IPS DF 4.7 (cell line): ENCODE results near the gene SPDEF.

Experiments
- DNase-seq: peaks from one replicate; pipeline ENCODE4 v3.0.0-alpha.2; 2013; ENCODE audit warnings: low spot score; ENCODE audit errors: extremely low read depth

The SPDEF gene

DNA sequence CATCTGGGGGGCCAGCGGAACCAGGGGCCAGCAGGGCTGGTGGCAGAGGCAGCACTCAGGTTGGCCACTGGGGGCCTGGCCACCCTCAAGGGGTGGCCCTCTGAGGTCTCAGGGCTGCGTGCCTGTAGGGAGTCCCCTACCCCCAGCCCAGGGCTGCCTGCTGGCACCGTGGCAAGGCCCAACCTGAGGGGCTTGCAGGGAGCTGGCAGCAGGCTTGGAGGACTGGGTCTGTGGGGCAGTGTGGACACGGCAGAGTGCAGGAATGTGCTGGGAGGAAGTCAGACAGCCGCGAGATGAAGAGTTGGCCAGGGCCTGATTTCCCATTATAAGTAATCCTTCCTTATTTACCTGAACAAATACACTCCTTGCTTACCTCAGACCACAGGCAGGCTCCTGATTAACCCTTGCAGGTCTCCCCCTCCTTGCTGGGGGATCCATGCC, at the start of gene SPDEF:
SPDEF (minus strand) TSS at position 299 of the 441 bp plus-strand sequence. CDS start 11,874 bp downstream, outside the sequence.
- no peak for DNase-seq

GRCh38 chr6:34603707-34604106, 47.6 kb upstream of the SPDEF start:
- DNase-seq: no peak

- no peak for DNase-seq
Measured at GRCh38 chr6:34602318-34603111, 46.4 kb upstream of the SPDEF start.

DNA sequence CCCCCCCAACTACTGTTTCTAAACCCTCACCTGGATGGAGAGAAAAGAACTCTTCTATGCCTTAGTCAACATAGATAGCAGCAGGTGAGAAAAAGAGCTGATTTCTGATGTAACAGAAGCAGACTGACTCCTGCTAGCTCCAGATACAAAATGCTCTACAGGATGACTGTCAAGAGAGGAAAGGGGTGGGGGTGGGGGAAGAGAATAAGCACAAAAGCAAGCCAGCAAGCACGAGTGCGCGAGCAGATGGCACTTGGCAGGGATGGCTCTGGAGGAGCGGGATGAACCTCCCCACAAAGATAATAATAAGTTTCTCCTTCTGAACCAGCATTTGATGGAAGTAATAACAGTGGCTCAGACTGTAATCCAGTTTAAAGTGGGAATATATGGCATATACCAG, 45.6 kb upstream of the SPDEF start:
- no peak for DNase-seq

DNA sequence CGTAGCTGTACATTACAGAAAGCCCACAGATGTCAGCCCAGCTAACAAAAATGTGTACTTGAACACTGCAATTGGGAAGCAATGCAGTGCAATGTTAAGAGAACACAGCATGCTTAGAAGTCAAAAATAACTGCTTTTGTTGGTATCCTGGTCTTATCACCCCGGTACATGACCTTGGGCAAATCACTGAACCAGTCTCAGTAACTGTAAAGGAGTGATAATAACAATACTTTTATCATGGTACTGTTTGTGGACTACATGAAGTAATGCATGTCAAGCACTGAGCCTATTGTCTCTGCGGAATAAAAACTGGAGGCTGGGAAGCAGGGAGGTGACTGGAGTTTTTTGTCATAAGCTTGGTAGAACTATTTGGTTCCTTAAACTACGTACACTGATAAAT, 44.7 kb upstream of the SPDEF start:
- DNase-seq: no peak

DNA sequence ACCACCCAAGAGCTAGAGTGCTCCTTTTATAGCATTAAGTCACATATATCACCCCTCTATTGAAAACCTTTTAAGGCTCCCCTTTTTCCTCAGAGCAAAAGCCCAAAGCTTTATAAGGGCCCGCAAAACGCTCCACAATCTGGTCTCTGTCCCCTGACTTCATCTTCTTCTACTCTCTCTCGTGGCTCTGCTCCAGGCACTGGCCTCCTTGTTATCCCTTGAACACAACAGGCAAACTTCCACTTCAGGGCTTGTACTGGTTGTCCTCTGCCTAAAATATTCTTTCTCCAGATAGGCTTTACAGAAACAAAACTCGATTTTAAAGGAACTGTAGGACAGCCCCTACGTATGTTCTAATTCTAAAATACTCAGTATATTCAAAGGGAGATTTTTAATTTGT, 44.0 kb upstream of the SPDEF start:
- DNase-seq: no peak

- DNase-seq: no peak
Measured at GRCh38 chr6:34598712-34599111, 42.6 kb upstream of the SPDEF start.

GRCh38 chr6:34597605-34598353, 41.6 kb upstream of the SPDEF start:
- no peak for DNase-seq

GRCh38 chr6:34596798-34597197, 40.7 kb upstream of the SPDEF start:
- DNase-seq: no peak

- DNase-seq: no peak
Measured at GRCh38 chr6:34595332-34596184, 39.4 kb upstream of the SPDEF start.

GRCh38 chr6:34593701-34594100, 37.6 kb upstream of the SPDEF start:
- DNase-seq: no peak

DNA sequence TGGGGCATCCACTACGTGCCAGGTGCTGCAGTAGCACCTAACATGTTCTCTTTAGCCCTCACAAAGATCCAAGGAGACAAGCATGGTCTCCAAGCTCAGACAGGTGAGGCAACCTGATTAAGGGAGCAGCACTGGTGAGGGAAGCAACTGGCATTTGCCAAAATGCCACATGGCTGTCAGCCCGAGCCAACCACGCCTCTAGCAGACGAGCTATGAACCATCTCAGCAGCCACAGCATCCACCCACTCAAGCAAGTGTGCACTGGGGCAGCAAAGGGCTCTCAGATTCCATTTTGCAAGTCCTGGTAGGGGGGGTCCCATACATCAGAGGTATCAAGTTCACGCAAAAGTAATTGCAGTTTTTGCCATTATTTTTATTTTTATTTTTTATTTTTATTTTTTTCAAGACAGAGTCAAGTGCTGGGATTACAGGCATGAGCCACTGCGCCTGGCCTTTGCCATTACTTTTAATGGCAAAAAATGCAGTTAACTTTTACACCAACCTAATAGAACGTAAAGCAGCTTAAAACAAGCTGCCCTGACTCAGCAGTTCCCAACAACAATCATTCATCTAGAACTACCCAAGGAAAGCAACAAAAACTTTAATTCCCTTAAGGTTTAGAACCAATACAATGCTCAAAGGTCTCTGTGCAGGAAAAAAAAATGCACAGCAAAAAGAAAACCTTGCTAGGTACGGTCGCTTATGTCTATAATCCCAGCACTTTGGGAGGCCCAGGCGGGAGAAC, 36.3 kb upstream of the SPDEF start:
- no peak for DNase-seq

DNA sequence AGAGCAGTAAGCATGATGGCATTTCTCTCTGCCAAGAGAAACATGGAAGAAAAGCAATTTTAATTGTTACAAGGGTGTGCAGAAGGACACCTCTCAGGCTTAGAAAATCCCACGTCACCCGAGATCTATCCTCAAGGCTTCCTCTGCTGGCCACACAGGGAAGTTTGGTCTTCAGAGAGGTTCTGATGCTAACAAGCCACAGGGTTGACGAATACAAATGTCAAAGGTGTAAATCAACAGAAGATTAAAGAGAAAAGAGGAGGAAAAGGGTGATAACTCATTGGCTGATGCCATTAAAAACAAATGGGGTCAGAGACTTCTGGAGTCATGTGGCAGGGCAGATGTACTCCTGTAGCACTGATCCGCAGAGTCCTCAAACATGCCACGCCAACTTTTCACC, 33.6 kb upstream of the SPDEF start:
- DNase-seq: no peak

- DNase-seq: no peak
Measured at GRCh38 chr6:34589140-34589539, 33.0 kb upstream of the SPDEF start.

DNA sequence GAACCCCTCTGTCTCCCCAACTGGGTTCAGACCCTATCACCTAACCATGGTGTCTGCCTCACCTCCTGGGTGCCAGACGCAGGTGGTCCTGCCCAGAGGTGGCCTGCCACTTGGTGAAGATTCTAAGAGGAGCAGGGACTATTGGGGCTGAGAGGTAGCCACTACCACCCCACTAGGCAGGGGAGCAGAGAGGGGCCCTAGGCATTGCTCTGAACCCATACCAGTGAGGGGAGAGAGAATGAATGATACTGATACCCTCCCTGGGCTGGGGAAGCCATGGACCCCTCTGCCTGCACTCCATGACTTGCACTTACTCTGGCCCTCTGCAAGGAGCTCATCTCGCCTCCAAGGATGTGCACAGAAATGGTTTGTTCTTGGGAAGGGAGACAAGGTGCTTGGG, 31.7 kb upstream of the SPDEF start:
- no peak for DNase-seq

- DNase-seq: no peak
Measured at GRCh38 chr6:34587325-34587724, 31.2 kb upstream of the SPDEF start.

- no peak for DNase-seq
Measured at GRCh38 chr6:34586327-34587040, 30.4 kb upstream of the SPDEF start.

DNA sequence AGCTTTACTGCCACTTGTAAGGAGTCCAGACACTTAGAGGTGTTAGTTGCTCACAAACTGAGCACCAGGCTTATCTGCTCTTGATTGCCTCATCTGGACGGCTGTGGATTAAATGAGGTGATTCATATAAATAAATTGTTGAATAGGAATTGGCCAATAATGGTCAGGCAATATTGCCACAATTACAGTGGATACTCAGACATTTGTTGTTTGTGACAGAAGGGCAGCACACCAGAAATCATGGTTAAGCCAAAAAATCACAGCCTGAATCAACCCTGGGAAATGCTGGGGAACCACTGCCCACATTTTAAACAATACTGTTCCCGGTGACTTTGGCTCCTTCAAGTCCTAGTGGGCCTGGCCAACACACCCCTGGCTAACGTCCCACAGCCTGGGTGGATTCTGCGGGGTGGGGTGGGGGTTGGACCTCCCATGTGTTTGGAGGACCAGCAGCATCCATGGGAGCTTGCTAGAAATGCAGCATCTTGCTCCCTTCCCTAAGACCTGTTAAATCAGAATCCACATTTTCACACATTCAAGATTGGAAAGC, 29.5 kb upstream of the SPDEF start:
- no peak for DNase-seq

DNA sequence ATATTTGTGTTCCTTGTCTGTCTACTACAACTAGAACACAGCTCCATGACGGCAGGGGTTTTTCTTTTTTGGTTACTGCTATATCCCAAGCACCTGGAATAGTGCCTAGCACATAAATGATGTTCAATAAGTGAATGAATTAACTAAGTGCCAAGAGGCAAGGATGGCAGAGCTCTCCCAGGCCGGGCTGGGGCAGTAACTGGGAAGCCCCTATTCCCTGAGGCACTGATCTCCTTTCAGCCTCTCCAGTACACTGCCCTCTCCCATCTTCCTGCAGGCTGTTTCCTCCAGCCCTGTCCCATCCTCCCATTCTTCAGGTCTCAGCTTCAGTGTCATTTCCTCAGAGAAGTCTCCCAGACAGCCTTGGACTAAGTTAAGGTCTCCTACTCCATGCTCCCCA, 29.0 kb upstream of the SPDEF start:
- DNase-seq: no peak

GRCh38 chr6:34584694-34585093, 28.6 kb upstream of the SPDEF start:
- DNase-seq: no peak
